Sigmoid colon (tissue), 7 donors: ENCODE measurements around the gene LRRC7. TPM values are rescaled to one million over a fixed set of nuclear protein-coding genes. Genes with fewer than 3 reads are reported as not detected.
"Not testable (repeated sequence)": the region's sequence is repeated elsewhere in the genome, so short reads cannot be mapped to it uniquely, and the experiment has no call there.

Source experiments
- DNase-seq: peaks from one replicate; pipeline ENCODE4 v3.0.0-alpha.2; 2019
- H3K27ac ChIP-seq, 4 donors: fragments of 200-600 bp; sonication (generic); one replicate each; pipeline ENCODE4 v1.5.1; 2016 to 2019; ENCODE audit warnings: mild to moderate bottlenecking in 1 of 4
- H3K27me3 ChIP-seq, 3 donors: fragments of 200-600 bp; sonication (generic); one replicate each; pipeline ENCODE4 v1.5.1; 2019; ENCODE audit warnings: mild to moderate bottlenecking in 1 of 3
- H3K36me3 ChIP-seq, 4 donors: fragments of 200-600 bp; sonication (generic); one replicate each; pipeline ENCODE4 v1.5.1; 2016 to 2019
- H3K4me1 ChIP-seq, 4 donors: fragments of 200-600 bp; sonication (generic); one replicate each; pipeline ENCODE4 v1.5.1; 2017 to 2019
- H3K4me3 ChIP-seq, 4 donors: fragments of 200-600 bp; sonication (generic); one replicate each; pipeline ENCODE4 v1.5.1; 2017 to 2019; ENCODE audit warnings: mild to moderate bottlenecking in 2 of 4, moderate library complexity in 1 of 4
- H3K9me3 ChIP-seq, 4 donors: fragments of 200-600 bp in 3 of 4; sonication (generic) in 3 of 4; one replicate each; pipeline versions ENCODE4 v1.5.1 to v1.6.1; 2013 to 2019
- EP300 ChIP-seq, 4 donors: sonication (generic); formaldehyde crosslinking; IDR thresholded peaks; one replicate each; pipeline ENCODE4 v1.6.1; 2017; ENCODE audit warnings: antibody characterized with exemption in 4 of 4
- POLR2A ChIP-seq, 2 donors: fragments of 450-650 bp; IDR thresholded peaks; one replicate each; pipeline ENCODE4 v1.6.1; 2016; ENCODE audit warnings: antibody characterized with exemption in 2 of 2, mild to moderate bottlenecking in 2 of 2, moderate library complexity in 2 of 2
- POLR2AphosphoS5 ChIP-seq, 4 donors: sonication (generic); formaldehyde crosslinking; IDR thresholded peaks; one replicate each; pipeline ENCODE4 v1.6.1; 2017; ENCODE audit warnings: antibody characterized with exemption in 4 of 4
- WGBS, 2 donors: extraction: QIAGEN DNeasy Blood & Tissue Kit; methylation state at CpG; one replicate each; pipeline ENCODE4 v1.1.7; 2013; 5-methylcytosine and 5-hydroxymethylcytosine counted together
- intact Hi-C: fragments of 100-400 bp; cut with DNase I; formaldehyde crosslinking; loops from one replicate; pipeline ENCODE4 v1.15.1; 2023
- polyA plus RNA-seq, 3 donors: library from polyadenylated mRNA; stranded (reverse); fragments of 200-250 nt; gene quantifications; one replicate each; pipeline ENCODE4 v1.2.3, GENCODE V29; 2013
- total RNA-seq, 4 donors: library from RNA; depleted of rRNA; stranded (reverse); fragments of >200 nt; gene quantifications; one replicate each; pipeline ENCODE4 v1.1.0, GENCODE V29; 2016
- TF ChIP-seq, protein P1 (sequence below), 4 experiments: fragments of 450-650 bp in 3 of 4; fragments of 200-600 bp in 1 of 4; IDR thresholded peaks; one replicate each; pipeline ENCODE4 v1.5.1; 2016 to 2019; ENCODE audit warnings: antibody characterized with exemption in 4 of 4, mild to moderate bottlenecking in 3 of 4, moderate library complexity in 2 of 4
- donor health status: healthy with polysubstance abuse.
- donor health status: Bipolar disorder and iron deficiency.
- donor health status: healthy.

Gene LRRC7
- total and polyA plus RNA-seq, 7 donors = 0.16 to 1.9 (median 0.41) TPM; not detected in 2

DNA sequence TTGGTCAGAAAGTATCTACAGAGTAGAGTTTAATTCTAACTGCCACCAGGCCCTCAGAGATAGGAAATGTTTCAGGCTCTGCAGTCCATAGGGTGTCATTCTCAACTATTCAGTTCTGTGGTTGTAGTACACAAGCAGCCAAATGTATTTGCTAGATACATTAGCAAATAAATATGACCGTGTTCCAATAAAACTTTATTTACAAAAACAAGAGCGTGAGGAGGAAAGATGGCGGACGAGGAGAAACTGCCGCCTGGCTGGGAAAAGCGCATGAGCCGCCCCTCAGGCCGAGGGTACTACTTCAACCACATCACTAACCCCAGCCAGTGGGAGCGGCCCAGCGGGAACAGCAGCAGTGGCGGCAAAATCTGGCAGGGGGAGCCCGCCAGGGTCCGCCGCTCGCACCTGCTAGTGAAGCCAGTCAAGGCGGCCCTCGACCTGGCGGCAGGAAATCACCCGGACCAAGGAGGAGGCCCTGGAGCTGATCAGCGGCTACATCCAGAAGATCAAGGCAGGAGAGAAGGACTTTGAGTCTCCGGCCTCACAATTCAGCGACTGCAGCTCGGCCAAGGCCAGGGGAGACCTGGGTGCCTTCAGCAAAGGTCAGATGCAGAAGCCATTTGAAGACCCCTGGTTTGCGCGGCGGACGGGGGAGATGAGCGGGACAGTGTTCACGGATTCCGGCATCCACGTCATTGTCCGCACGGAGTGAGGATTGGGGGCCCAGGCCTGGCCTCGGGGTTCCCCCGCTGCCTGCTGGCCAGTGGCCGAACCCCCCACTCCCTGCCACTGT is 351.6 kb downstream of the LRRC7 start:
- H3K27me3 ChIP-seq = no peaks in the 10 kb centered on the region
- peak; percentile 63 for DNase-seq
- 95 to 97% methylated on average over 36 of the region's 36 CpGs for WGBS, 2 donors

GRCh38 chr1:69919922-69920273 is 352.2 kb downstream of the LRRC7 start:
- H3K9me3 ChIP-seq = no peaks in the 10 kb centered on the region
- no peaks in the 10 kb centered on the region for H3K27me3 ChIP-seq
- intact Hi-C loops = no loop called here
- no peak for TF ChIP-seq POLR2A (IDR thresholded peaks at IDR 0.05)
- TF ChIP-seq, protein P1, sequence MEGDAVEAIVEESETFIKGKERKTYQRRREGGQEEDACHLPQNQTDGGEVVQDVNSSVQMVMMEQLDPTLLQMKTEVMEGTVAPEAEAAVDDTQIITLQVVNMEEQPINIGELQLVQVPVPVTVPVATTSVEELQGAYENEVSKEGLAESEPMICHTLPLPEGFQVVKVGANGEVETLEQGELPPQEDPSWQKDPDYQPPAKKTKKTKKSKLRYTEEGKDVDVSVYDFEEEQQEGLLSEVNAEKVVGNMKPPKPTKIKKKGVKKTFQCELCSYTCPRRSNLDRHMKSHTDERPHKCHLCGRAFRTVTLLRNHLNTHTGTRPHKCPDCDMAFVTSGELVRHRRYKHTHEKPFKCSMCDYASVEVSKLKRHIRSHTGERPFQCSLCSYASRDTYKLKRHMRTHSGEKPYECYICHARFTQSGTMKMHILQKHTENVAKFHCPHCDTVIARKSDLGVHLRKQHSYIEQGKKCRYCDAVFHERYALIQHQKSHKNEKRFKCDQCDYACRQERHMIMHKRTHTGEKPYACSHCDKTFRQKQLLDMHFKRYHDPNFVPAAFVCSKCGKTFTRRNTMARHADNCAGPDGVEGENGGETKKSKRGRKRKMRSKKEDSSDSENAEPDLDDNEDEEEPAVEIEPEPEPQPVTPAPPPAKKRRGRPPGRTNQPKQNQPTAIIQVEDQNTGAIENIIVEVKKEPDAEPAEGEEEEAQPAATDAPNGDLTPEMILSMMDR (IDR thresholded peaks at IDR 0.05) = no peak
- TF ChIP-seq EP300 (IDR thresholded peaks at IDR 0.05) = no peak
- no peak for TF ChIP-seq POLR2AphosphoS5 (IDR thresholded peaks at IDR 0.05)
- no peak for DNase-seq
- no peak overlapping the region for H3K4me3 ChIP-seq
- no peak overlapping the region for H3K27ac ChIP-seq
- H3K36me3 ChIP-seq = no peaks in the 10 kb centered on the region
- 83 to 86% methylated on average over 6 of the region's 6 CpGs for WGBS, 2 donors
- H3K4me1 ChIP-seq = peaks cover 0 to 8% (median 2%) of the 10 kb centered on the region in 4 donors

More for the DNA sequence above, 351.6 kb downstream of the LRRC7 start:
- H3K4me1 ChIP-seq = peaks cover 0 to 12% (median 5%) of the 10 kb centered on the region in 4 donors
- H3K9me3 ChIP-seq = no peaks in the 10 kb centered on the region
- no peak overlapping the region for H3K4me3 ChIP-seq
- no peak overlapping the region for H3K27ac ChIP-seq
- intact Hi-C loops = no loop called here
- H3K36me3 ChIP-seq = no peaks in the 10 kb centered on the region
- TF ChIP-seq, protein P1 (IDR thresholded peaks at IDR 0.05) = no peak
- no peak for TF ChIP-seq POLR2AphosphoS5 (IDR thresholded peaks at IDR 0.05)
- no peak for TF ChIP-seq POLR2A (IDR thresholded peaks at IDR 0.05)

- Histone ChIP-seq H3K36me3 (no peaks in the 10 kb centered on the region), H3K9me3 (no peaks in the 10 kb centered on the region), H3K4me3 (no peak overlapping the region), H3K27ac (no peak overlapping the region), H3K27me3 (no peaks in the 10 kb centered on the region), H3K4me1 (peaks cover 0 to 3% (median 0%) of the 10 kb centered on the region in 4 donors)
- intact Hi-C loops = no loop called here
- DNase-seq = no peak
- TF ChIP-seq POLR2A (IDR thresholded peaks at IDR 0.05) (no peak), EP300 (IDR thresholded peaks at IDR 0.05) (no peak), POLR2AphosphoS5 (IDR thresholded peaks at IDR 0.05) (no peak)
- TF ChIP-seq, protein P1 (IDR thresholded peaks at IDR 0.05) = no peak
- WGBS, 2 donors = 92 to 94% methylated on average over 1 of the region's 1 CpG
Measured at GRCh38 chr1:69920426-69920825, 352.7 kb downstream of the LRRC7 start.

DNA sequence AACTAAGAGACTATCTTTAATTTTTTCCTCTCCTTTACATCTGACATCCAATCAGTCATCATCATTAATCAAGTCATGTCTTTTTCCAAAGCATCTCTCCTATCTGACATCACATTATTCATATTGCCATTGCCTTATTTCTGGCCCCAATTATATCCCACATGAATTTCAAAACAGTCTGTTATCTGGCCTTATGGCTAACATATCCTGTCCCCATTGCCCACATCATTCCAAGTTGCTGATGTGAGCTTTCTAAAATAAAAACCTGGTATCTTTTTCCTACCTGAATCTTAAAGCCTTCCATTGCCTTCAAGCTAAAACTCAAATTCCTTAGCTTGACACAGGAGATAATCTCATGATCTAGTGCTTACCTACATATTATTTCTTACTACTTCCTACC is 353.8 kb downstream of the LRRC7 start:
- no peaks in the 10 kb centered on the region for H3K27me3 ChIP-seq
- intact Hi-C loops = no loop called here
- no peaks in the 10 kb centered on the region for H3K36me3 ChIP-seq
- TF ChIP-seq POLR2A (IDR thresholded peaks at IDR 0.05) (no peak), EP300 (IDR thresholded peaks at IDR 0.05) (no peak), POLR2AphosphoS5 (IDR thresholded peaks at IDR 0.05) (no peak)
- TF ChIP-seq, protein P1 (IDR thresholded peaks at IDR 0.05) = no peak
- DNase-seq = no peak
- no peaks in the 10 kb centered on the region for H3K4me1 ChIP-seq
- no peak overlapping the region for H3K27ac ChIP-seq
- H3K9me3 ChIP-seq = no peaks in the 10 kb centered on the region
- H3K4me3 ChIP-seq = no peak overlapping the region

GRCh38 chr1:69928234-69928633 is 360.5 kb downstream of the LRRC7 start:
- H3K9me3 ChIP-seq, H3K4me3 ChIP-seq, H3K27me3 ChIP-seq, DNase-seq, intact Hi-C loops, H3K36me3 ChIP-seq, H3K27ac ChIP-seq, H3K4me1 ChIP-seq: not testable (repeated sequence)
- 87 to 88% methylated on average over 14 of the region's 14 CpGs for WGBS, 2 donors
